22Rv1 (cell line): ENCODE results near the gene ITPR1.

Experiments
- CTCF ChIP-seq: fragments of 450-650 bp; IDR thresholded peaks from 2 replicates; pipeline ENCODE4 v1.5.1; 2017; ENCODE audit warnings: mild to moderate bottlenecking
- ZFX ChIP-seq: fragments of 450-650 bp; IDR thresholded peaks from 2 replicates; pipeline ENCODE4 v1.6.1; 2017; ENCODE audit warnings: antibody characterized with exemption, borderline replicate concordance

- TF ChIP-seq CTCF (no peak), ZFX (no peak)
Observed at GRCh38 chr3:4821338-4821737, 328.2 kb downstream of the ITPR1 start.
